ENCODE data around the gene STT3B.

DNA sequence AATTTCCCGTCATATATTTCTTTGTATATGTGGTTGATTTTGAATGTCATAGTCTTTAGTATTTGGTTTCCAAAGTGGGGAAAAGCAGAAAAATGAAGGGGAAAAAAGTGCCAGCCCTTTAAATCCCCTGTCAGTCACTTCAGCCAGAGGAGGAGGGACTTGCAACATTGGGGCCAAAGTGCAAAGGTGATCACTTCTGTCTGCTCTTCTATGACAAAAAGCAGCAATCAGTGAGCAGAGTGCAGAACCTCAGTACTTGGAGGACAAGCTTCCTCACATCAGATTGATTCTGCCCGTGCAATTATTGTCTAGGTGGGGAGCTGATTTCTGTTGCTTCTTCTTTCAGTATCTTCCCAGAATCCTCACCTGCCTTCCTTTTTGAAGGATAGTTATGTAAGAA, 60.0 kb downstream of the STT3B start:
- TF ChIP-seq, protein P1, sequence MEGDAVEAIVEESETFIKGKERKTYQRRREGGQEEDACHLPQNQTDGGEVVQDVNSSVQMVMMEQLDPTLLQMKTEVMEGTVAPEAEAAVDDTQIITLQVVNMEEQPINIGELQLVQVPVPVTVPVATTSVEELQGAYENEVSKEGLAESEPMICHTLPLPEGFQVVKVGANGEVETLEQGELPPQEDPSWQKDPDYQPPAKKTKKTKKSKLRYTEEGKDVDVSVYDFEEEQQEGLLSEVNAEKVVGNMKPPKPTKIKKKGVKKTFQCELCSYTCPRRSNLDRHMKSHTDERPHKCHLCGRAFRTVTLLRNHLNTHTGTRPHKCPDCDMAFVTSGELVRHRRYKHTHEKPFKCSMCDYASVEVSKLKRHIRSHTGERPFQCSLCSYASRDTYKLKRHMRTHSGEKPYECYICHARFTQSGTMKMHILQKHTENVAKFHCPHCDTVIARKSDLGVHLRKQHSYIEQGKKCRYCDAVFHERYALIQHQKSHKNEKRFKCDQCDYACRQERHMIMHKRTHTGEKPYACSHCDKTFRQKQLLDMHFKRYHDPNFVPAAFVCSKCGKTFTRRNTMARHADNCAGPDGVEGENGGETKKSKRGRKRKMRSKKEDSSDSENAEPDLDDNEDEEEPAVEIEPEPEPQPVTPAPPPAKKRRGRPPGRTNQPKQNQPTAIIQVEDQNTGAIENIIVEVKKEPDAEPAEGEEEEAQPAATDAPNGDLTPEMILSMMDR (IDR thresholded peaks at IDR 0.05) = no peak
- TF ChIP-seq POLR2A (IDR thresholded peaks at IDR 0.05) = no peak
